SK-N-MC (cell line): ENCODE data around the gene HOXC11.

ENCODE experiments used
- EZH2 ChIP-seq: fragments of 200-600 bp; sonication (generic); IDR thresholded peaks from one replicate; pipeline ENCODE4 v1.6.1; 2017; ENCODE audit warnings: antibody characterized with exemption
- POLR2AphosphoS5 ChIP-seq: IDR thresholded peaks from 2 replicates; pipeline ENCODE4 v1.6.1; 2012; ENCODE audit warnings: mild to moderate bottlenecking, low read depth, low read length, borderline replicate concordance

- TF ChIP-seq EZH2, result no peak
- peak; percentile 47; the same call in 1 of the 2 replicates for TF ChIP-seq POLR2AphosphoS5
Observed at GRCh38 chr12:53938326-53939140, 34.4 kb upstream of the HOXC11 start, which contains the start of gene HOXC13.
